ENCODE results near the gene ZKSCAN4. TPM values are rescaled to one million over a fixed set of nuclear protein-coding genes. Genes with fewer than 3 reads are reported as not detected.

The ZKSCAN4 gene
- polyA plus RNA-seq, 2 of the 4 experiments (the other 2 are of a cell fraction) = 1.8 to 2.3 TPM

GRCh38 chr6:28243946-28244345 is 8.1 kb downstream of the ZKSCAN4 start:
- Histone ChIP-seq H3K4me1 (no peaks in the 10 kb centered on the region), H3K4me3 (no peak overlapping the region), H3K27ac (no peak overlapping the region), H3K4me2 (no peak overlapping the region), H3K9me3 (no peaks in the 10 kb centered on the region)
- TF ChIP-seq EHMT2 (IDR thresholded peaks at IDR 0.05; ENCODE audit: low read depth) (no peak), RCOR1 (IDR thresholded peaks at IDR 0.05; ENCODE audit: low read depth, low read length) (no peak), POLR2AphosphoS2 (conservative IDR thresholded peaks at IDR 0.05; ENCODE audit: low read length) (no peak), CHD4 (IDR thresholded peaks at IDR 0.05; ENCODE audit: borderline replicate concordance) (no peak), NR3C1 (IDR thresholded peaks at IDR 0.05) (no peak), CBX8 (IDR thresholded peaks at IDR 0.05) (no peak), FOSB (CRISPR knock-in tag; IDR thresholded peaks at IDR 0.05) (no peak), CBX2 (IDR thresholded peaks at IDR 0.05; ENCODE audit: borderline replicate concordance, low read depth) (no peak), EP300 (IDR thresholded peaks at IDR 0.05) (no peak), RARB (CRISPR knock-in tag; IDR thresholded peaks at IDR 0.05) (no peak), FOXS1 (CRISPR knock-in tag; IDR thresholded peaks at IDR 0.05) (no peak), PHF8 (IDR thresholded peaks at IDR 0.05; ENCODE audit: borderline replicate concordance, low read depth) (no peak), HEYL (CRISPR knock-in tag; IDR thresholded peaks at IDR 0.05) (no peak), HOXA7 (CRISPR knock-in tag; IDR thresholded peaks at IDR 0.05) (no peak), TFCP2L1 (CRISPR knock-in tag; IDR thresholded peaks at IDR 0.05) (no peak), FOSL2 (IDR thresholded peaks at IDR 0.05) (no peak), FOSL2 (CRISPR knock-in tag; IDR thresholded peaks at IDR 0.05) (no peak), RAD21 (conservative IDR thresholded peaks at IDR 0.05 in 1 of 2, IDR thresholded peaks at IDR 0.05 in 1 of 2) (no peak)
- TF ChIP-seq, protein P1, sequence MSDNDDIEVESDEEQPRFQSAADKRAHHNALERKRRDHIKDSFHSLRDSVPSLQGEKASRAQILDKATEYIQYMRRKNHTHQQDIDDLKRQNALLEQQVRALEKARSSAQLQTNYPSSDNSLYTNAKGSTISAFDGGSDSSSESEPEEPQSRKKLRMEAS (IDR thresholded peaks at IDR 0.05) = no peak
- TF ChIP-seq, protein P2, sequence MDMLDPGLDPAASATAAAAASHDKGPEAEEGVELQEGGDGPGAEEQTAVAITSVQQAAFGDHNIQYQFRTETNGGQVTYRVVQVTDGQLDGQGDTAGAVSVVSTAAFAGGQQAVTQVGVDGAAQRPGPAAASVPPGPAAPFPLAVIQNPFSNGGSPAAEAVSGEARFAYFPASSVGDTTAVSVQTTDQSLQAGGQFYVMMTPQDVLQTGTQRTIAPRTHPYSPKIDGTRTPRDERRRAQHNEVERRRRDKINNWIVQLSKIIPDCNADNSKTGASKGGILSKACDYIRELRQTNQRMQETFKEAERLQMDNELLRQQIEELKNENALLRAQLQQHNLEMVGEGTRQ (IDR thresholded peaks at IDR 0.05) = no peak
- DNase-seq (ENCODE audit: low read depth in 1 of 2, low spot score in 1 of 2) (no peak), ATAC-seq (no peak), FAIRE-seq (no peak)
- 91% methylated on average over 3 of the region's 3 CpGs for WGBS (ENCODE audit: missing lambda C conversion rate)
- POLR2A ChIA-PET = no interaction called here
- CTCF ChIA-PET = no interaction called here

GRCh38 chr6:28240471-28240870 is 11.6 kb downstream of the ZKSCAN4 start:
- TF ChIP-seq KDM1A (IDR thresholded peaks at IDR 0.05; ENCODE audit: low read depth) (no peak), HOXB5 (CRISPR knock-in tag; IDR thresholded peaks at IDR 0.05) (no peak), FOXS1 (CRISPR knock-in tag; IDR thresholded peaks at IDR 0.05) (no peak), NFE2L2 (conservative IDR thresholded peaks at IDR 0.05; ENCODE audit: low read length) (no peak), ELK1 (IDR thresholded peaks at IDR 0.05; ENCODE audit: low read depth, low read length) (no peak), HDAC2 (IDR thresholded peaks at IDR 0.05) (no peak), HOXA7 (CRISPR knock-in tag; IDR thresholded peaks at IDR 0.05) (no peak), PBX3 (IDR thresholded peaks at IDR 0.05) (no peak), BHLHE40 (IDR thresholded peaks at IDR 0.05; ENCODE audit: low read depth, low read length) (no peak), MYC (IDR thresholded peaks at IDR 0.05; ENCODE audit: borderline replicate concordance, low read length) (no peak), NR3C1 (IDR thresholded peaks at IDR 0.05) (no peak)
- DNase-seq (ENCODE audit: low read depth in 1 of 2, low spot score in 1 of 2) (no peak), FAIRE-seq (no peak), ATAC-seq (no peak)
- ChIA-PET POLR2A (no interaction called here), CTCF (no interaction called here)
- Histone ChIP-seq H3K9me3 (no peaks in the 10 kb centered on the region), H3K4me2 (no peak overlapping the region), H3K27ac (no peak overlapping the region), H3K4me3 (no peak overlapping the region), H3K4me1 (no peaks in the 10 kb centered on the region)
- WGBS (ENCODE audit: missing lambda C conversion rate) = 77% methylated on average over 1 of the region's 1 CpG
